K562 (cell line): ENCODE measurements around the gene MRPL4. TPM values are rescaled to one million over a fixed set of nuclear protein-coding genes. Genes with fewer than 3 reads are reported as not detected.

ENCODE experiments used
- ARID1B ChIP-seq: fragments of 450-650 bp; IDR thresholded peaks from 2 replicates; pipeline ENCODE4 v1.6.1; 2016; ENCODE audit warnings: antibody characterized with exemption, mild to moderate bottlenecking, inconsistent platforms
- ASH1L ChIP-seq: fragments of 450-650 bp; IDR thresholded peaks from 2 replicates; pipeline ENCODE4 v1.6.1; 2018; ENCODE audit warnings: borderline replicate concordance, mild to moderate bottlenecking, low read depth; ENCODE audit not compliant: partially characterized antibody
- ATF3 ChIP-seq, 2 experiments: fragments of 450-650 bp in 1 of 2; sonication (generic) in 1 of 2; formaldehyde crosslinking in 1 of 2; IDR thresholded peaks in 1 of 2; conservative IDR thresholded peaks in 1 of 2; 2 replicates each; pipeline versions ENCODE4 v1.6.1 to v1.8.1; 2016 to 2023; ENCODE audit warnings: mild to moderate bottlenecking in 2 of 2, moderate library complexity in 2 of 2, inconsistent platforms in 1 of 2, missing genetic modification reagents in 1 of 2
- C11orf30 ChIP-seq: fragments of 450-650 bp; IDR thresholded peaks from 2 replicates; pipeline ENCODE4 v1.6.1; 2016; ENCODE audit warnings: low read depth, mild to moderate bottlenecking
- CBX1 ChIP-seq: sonication (generic); IDR thresholded peaks from 2 replicates; pipeline ENCODE4 v1.6.1; 2016; ENCODE audit warnings: antibody characterized with exemption, low read depth, mild to moderate bottlenecking
- DMBX1 ChIP-seq: fragments of 250-450 bp; sonication (Bioruptor Pico); IDR thresholded peaks from 2 replicates; pipeline ENCODE4 v1.8.0; 2022; ENCODE audit warnings: inconsistent platforms, mild to moderate bottlenecking, moderate library complexity, borderline replicate concordance
- GATAD2A ChIP-seq: fragments of 450-650 bp; IDR thresholded peaks from 2 replicates; pipeline ENCODE4 v1.6.1; 2017
- GTF2F1 ChIP-seq: IDR thresholded peaks from 2 replicates; pipeline ENCODE4 v1.6.1; 2011; ENCODE audit warnings: low read depth, low read length, improper control_type of control experiment
- JUND ChIP-seq, 2 experiments: IDR thresholded peaks; 2 replicates in 1 of 2; 3 replicates in 1 of 2; pipeline ENCODE4 v1.6.1; 2011; ENCODE audit warnings: borderline replicate concordance in 2 of 2, low read depth in 2 of 2, low read length in 2 of 2, improper control_type of control experiment in 1 of 2, missing biosample characterization in 1 of 2, missing genetic modification characterization in 1 of 2, missing genetic modification reagents in 1 of 2
- MAFF ChIP-seq: IDR thresholded peaks from 2 replicates; pipeline ENCODE4 v1.6.1; 2012; ENCODE audit warnings: low read length, improper control_type of control experiment
- MTA3 ChIP-seq: fragments of 450-650 bp; formaldehyde crosslinking; IDR thresholded peaks from 2 replicates; pipeline ENCODE4 v1.6.1; 2017; ENCODE audit warnings: mild to moderate bottlenecking, borderline replicate concordance
- OTX1 ChIP-seq: fragments of 450-650 bp; formaldehyde crosslinking; IDR thresholded peaks from 2 replicates; pipeline ENCODE4 v1.4.0; 2022; ENCODE audit warnings: mild to moderate bottlenecking
- PATZ1 ChIP-seq: fragments of 250-450 bp; sonication (Bioruptor Pico); IDR thresholded peaks from 2 replicates; pipeline ENCODE4 v1.5.0; 2020; ENCODE audit warnings: mild to moderate bottlenecking, borderline replicate concordance
- PYGO2 ChIP-seq: fragments of 450-650 bp; IDR thresholded peaks from 2 replicates; pipeline ENCODE4 v1.6.1; 2016; ENCODE audit warnings: mild to moderate bottlenecking, missing genetic modification characterization, moderate library complexity, missing compliant biosample characterization
- RBM25 ChIP-seq: fragments of 200-400 bp; formaldehyde crosslinking; IDR thresholded peaks from 2 replicates; pipeline ENCODE4 v1.6.1; 2018; ENCODE audit warnings: low read length, low read depth, moderate library complexity; ENCODE audit not compliant: severe bottlenecking
- SMAD3 ChIP-seq: fragments of 450-650 bp; formaldehyde crosslinking; conservative IDR thresholded peaks from 2 replicates; pipeline ENCODE4 v1.4.0; 2020; ENCODE audit warnings: mild to moderate bottlenecking
- SMARCB1 ChIP-seq: IDR thresholded peaks from 2 replicates; pipeline ENCODE4 v1.6.1; 2011; ENCODE audit warnings: improper control_type of control experiment, low read depth; ENCODE audit not compliant: insufficient read length
- TCF3 ChIP-seq: sonication (generic); formaldehyde crosslinking; IDR thresholded peaks from 2 replicates; pipeline ENCODE4 v1.4.0; 2020; ENCODE audit warnings: mild to moderate bottlenecking, missing genetic modification reagents
- TFAM ChIP-seq: fragments of 250-450 bp; sonication (Bioruptor Pico); conservative IDR thresholded peaks from 2 replicates; pipeline ENCODE4 v1.5.0; 2021; ENCODE audit warnings: mild to moderate bottlenecking, moderate library complexity
- THRAP3 ChIP-seq: fragments of 450-650 bp; IDR thresholded peaks from 2 replicates; pipeline ENCODE4 v1.6.1; 2016; ENCODE audit warnings: mild to moderate bottlenecking, inconsistent platforms, borderline replicate concordance
- ZNF347 ChIP-seq: fragments of 450-650 bp; formaldehyde crosslinking; IDR thresholded peaks from 2 replicates; pipeline ENCODE4 v1.4.0; 2020; ENCODE audit warnings: low read depth, mild to moderate bottlenecking, moderate library complexity
- polyA plus RNA-seq, 8 experiments: library from polyadenylated mRNA; depleted of rRNA in 4 of 8; stranded (reverse) in 5 of 8; unstranded in 3 of 8; fragments of >200 nt; fragmentation: Nextera tagmentation in 2 of 8; fragmentation: Illumina TruSeq in 1 of 8; extraction: Ambion mirVana in 2 of 8; extraction: Trizol in 1 of 8; gene quantifications; 2 replicates each; pipeline versions ENCODE4 v1.2.1 to v1.2.3, GENCODE V29; 2011 to 2014; ENCODE audit warnings: inconsistent platforms in 1 of 8, missing spikeins in 1 of 8
- total RNA-seq, 7 experiments: library from RNA; depleted of rRNA in 6 of 7; stranded (reverse); fragments of >200 nt in 6 of 7; fragmentation: Illumina TruSeq in 2 of 7; extraction: Trizol in 2 of 7; gene quantifications; 2 replicates each; pipeline versions ENCODE4 v1.2.1 to v1.2.3, GENCODE V29; 2011 to 2021; ENCODE audit warnings: low replicate concordance in 1 of 7
- TF ChIP-seq, protein P1 (sequence below): sonication (generic); formaldehyde crosslinking; IDR thresholded peaks from 2 replicates; pipeline ENCODE4 v1.8.0; 2022; ENCODE audit warnings: mild to moderate bottlenecking, missing genetic modification reagents

Gene MRPL4
- total and polyA plus RNA-seq, 9 of the 15 experiments (the other 6 are each of a cell fraction or from before 2014, with no cell fraction given): 1.4 to 239 (median 64.9) TPM

GRCh38 chr19:10270616-10271394 lies 18.8 kb downstream of the MRPL4 start, which contains the start of gene ICAM1 (continued):
- TF ChIP-seq THRAP3 (no peak), SMARCB1 (no peak), GATAD2A (no peak), ZNF347 (CRISPR knock-in tag) (no peak), ARID1B (no peak; the same call in 1 of the 2 replicates), MAFF (no peak), TCF3 (CRISPR knock-in tag) (no peak), ASH1L (peak; percentile 35), JUND (IDR thresholded peaks at IDR 0.05; ENCODE audit: borderline replicate concordance, low read depth, low read length) (peak; percentile 49), JUND (tag; IDR thresholded peaks at IDR 0.05; ENCODE audit: borderline replicate concordance, low read depth, low read length) (no peak; the same call in 2 of the 3 replicates), C11orf30 (no peak), CBX1 (no peak; the same call in 1 of the 2 replicates), MTA3 (peak; percentile 85; the same call in 1 of the 2 replicates), ATF3 (IDR thresholded peaks at IDR 0.05) (no peak), ATF3 (CRISPR knock-in tag; conservative IDR thresholded peaks at IDR 0.05) (peak; percentile 52; the same call in 1 of the 2 replicates), DMBX1 (CRISPR knock-in tag) (peak; percentile 6; the same call in 1 of the 2 replicates), PATZ1 (CRISPR knock-in tag) (no peak), PYGO2 (tag) (0 out of 2 replicates have a peak, but pooled peaks have one; percentile 23), RBM25 (peak; percentile 94), OTX1 (CRISPR knock-in tag) (no peak), GTF2F1 (no peak; the same call in 1 of the 2 replicates), TFAM (CRISPR knock-in tag) (no peak), SMAD3 (CRISPR knock-in tag) (0 out of 2 replicates have a peak, but pooled peaks have one; percentile 18)
- TF ChIP-seq, protein P1, sequence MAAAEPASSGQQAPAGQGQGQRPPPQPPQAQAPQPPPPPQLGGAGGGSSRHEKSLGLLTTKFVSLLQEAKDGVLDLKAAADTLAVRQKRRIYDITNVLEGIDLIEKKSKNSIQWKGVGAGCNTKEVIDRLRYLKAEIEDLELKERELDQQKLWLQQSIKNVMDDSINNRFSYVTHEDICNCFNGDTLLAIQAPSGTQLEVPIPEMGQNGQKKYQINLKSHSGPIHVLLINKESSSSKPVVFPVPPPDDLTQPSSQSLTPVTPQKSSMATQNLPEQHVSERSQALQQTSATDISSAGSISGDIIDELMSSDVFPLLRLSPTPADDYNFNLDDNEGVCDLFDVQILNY (CRISPR knock-in tag): no peak
